KMS-11 (cell line): ENCODE data around the gene PCK2.

Experiments
- H2AFZ ChIP-seq: fragments of 200-600 bp; sonication (generic); 2 replicates; pipeline ENCODE4 v1.6.1; 2016; ENCODE audit warnings: antibody characterized with exemption, mixed run types, low read depth
- H3K27ac ChIP-seq: fragments of 200-600 bp; sonication (generic); 2 replicates; pipeline ENCODE4 v1.6.1; 2016; ENCODE audit warnings: mild to moderate bottlenecking, mixed run types
- H3K27me3 ChIP-seq: fragments of 200-600 bp; sonication (generic); 2 replicates; pipeline ENCODE4 v1.6.1; 2017; ENCODE audit warnings: mild to moderate bottlenecking, low read depth, mixed run types, moderate library complexity; ENCODE audit not compliant: insufficient read depth
- H3K36me3 ChIP-seq: fragments of 200-600 bp; sonication (generic); 2 replicates; pipeline ENCODE4 v1.6.1; 2017; ENCODE audit warnings: mild to moderate bottlenecking, mixed run types; ENCODE audit not compliant: insufficient read depth
- H3K4me1 ChIP-seq: fragments of 200-600 bp; sonication (generic); 2 replicates; pipeline ENCODE4 v1.6.1; 2016; ENCODE audit warnings: mild to moderate bottlenecking, low read depth, mixed run types; ENCODE audit not compliant: poor library complexity, severe bottlenecking
- H3K4me2 ChIP-seq: fragments of 200-600 bp; sonication (generic); 2 replicates; pipeline ENCODE4 v1.7.0; 2016; ENCODE audit warnings: mild to moderate bottlenecking, mixed run types
- H3K4me3 ChIP-seq: fragments of 200-600 bp; sonication (generic); IDR thresholded peaks from 2 replicates; pipeline ENCODE4 v1.6.1; 2017; ENCODE audit warnings: low read depth, low read length, mixed read lengths; ENCODE audit not compliant: insufficient read depth
- H3K79me2 ChIP-seq: fragments of 200-600 bp; sonication (generic); 2 replicates; pipeline ENCODE4 v1.6.1; 2016; ENCODE audit warnings: low read depth, mixed run types; ENCODE audit not compliant: insufficient read depth
- H3K9ac ChIP-seq: fragments of 200-600 bp; sonication (generic); 2 replicates; pipeline ENCODE4 v1.6.1; 2016; ENCODE audit warnings: mild to moderate bottlenecking, mixed run types
- H4K20me1 ChIP-seq: fragments of 200-600 bp; sonication (generic); 2 replicates; pipeline ENCODE4 v1.6.1; 2016; ENCODE audit warnings: mild to moderate bottlenecking, mixed run types; ENCODE audit not compliant: insufficient read depth
- CTCF ChIP-seq: fragments of 200-600 bp; sonication (generic); conservative IDR thresholded peaks from 2 replicates; pipeline ENCODE4 v1.6.1; 2017; ENCODE audit warnings: low read depth, mild to moderate bottlenecking, antibody characterized with exemption, low read length, moderate library complexity, mixed read lengths

Gene PCK2

GRCh38 chr14:24151404-24152080, 57.4 kb downstream of the PCK2 start:
- Histone ChIP-seq H3K27me3 (no peaks in the 10 kb centered on the region), H3K4me1 (no peaks in the 10 kb centered on the region), H4K20me1 (no peaks in the 10 kb centered on the region), H3K4me2 (no peak overlapping the region), H2AFZ (no peak overlapping the region), H3K79me2 (peaks cover 4% of the 10 kb centered on the region; the same call in 1 of the 2 replicates), H3K27ac (no peak overlapping the region), H3K4me3 (no peak overlapping the region), H3K9ac (no peak overlapping the region), H3K36me3 (no peaks in the 10 kb centered on the region)
- TF ChIP-seq CTCF: no peak
